NB4 (cell line): ENCODE data around the gene ZBBX.
A peak's percentile ranks its signal among the peaks of the same experiment; 100 is the strongest.

Experiments
- DNase-seq: peaks from one replicate; pipeline ENCODE4 v3.0.0; 2010; ENCODE audit warnings: low read depth
- H3K4me3 ChIP-seq: one replicate; pipeline ENCODE4 v1.5.1; 2011; ENCODE audit warnings: mild to moderate bottlenecking, low read depth, low read length, moderate library complexity
- MYC ChIP-seq: IDR thresholded peaks from 2 replicates; pipeline ENCODE4 v1.6.1; 2011; ENCODE audit warnings: low read depth, low read length
- POLR2A ChIP-seq: IDR thresholded peaks from 2 replicates; pipeline ENCODE4 v1.6.1; 2011; ENCODE audit warnings: mild to moderate bottlenecking; ENCODE audit not compliant: insufficient read length; ENCODE audit errors: extremely low read depth
- TF ChIP-seq, protein P1 (sequence below): IDR thresholded peaks from one replicate; pipeline ENCODE4 v1.5.1; 2012; ENCODE audit warnings: low read depth, low read length
- TF ChIP-seq, protein P2 (sequence below): IDR thresholded peaks from 2 replicates; pipeline ENCODE4 v1.6.1; 2011; ENCODE audit warnings: low read depth, low read length

The ZBBX gene

GRCh38 chr3:167355446-167355845, 24.7 kb downstream of the ZBBX start:
- TF ChIP-seq, protein P1, sequence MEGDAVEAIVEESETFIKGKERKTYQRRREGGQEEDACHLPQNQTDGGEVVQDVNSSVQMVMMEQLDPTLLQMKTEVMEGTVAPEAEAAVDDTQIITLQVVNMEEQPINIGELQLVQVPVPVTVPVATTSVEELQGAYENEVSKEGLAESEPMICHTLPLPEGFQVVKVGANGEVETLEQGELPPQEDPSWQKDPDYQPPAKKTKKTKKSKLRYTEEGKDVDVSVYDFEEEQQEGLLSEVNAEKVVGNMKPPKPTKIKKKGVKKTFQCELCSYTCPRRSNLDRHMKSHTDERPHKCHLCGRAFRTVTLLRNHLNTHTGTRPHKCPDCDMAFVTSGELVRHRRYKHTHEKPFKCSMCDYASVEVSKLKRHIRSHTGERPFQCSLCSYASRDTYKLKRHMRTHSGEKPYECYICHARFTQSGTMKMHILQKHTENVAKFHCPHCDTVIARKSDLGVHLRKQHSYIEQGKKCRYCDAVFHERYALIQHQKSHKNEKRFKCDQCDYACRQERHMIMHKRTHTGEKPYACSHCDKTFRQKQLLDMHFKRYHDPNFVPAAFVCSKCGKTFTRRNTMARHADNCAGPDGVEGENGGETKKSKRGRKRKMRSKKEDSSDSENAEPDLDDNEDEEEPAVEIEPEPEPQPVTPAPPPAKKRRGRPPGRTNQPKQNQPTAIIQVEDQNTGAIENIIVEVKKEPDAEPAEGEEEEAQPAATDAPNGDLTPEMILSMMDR, result no peak
- DNase-seq, result no peak
- no peak overlapping the region for H3K4me3 ChIP-seq

- TF ChIP-seq POLR2A (no peak), MYC (no peak)
- TF ChIP-seq, protein P2, sequence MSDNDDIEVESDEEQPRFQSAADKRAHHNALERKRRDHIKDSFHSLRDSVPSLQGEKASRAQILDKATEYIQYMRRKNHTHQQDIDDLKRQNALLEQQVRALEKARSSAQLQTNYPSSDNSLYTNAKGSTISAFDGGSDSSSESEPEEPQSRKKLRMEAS, result no peak
- TF ChIP-seq, protein P1, result no peak
- no peak overlapping the region for H3K4me3 ChIP-seq
- DNase-seq, result no peak
These were observed 25.3 kb downstream of the ZBBX start for GRCh38 chr3:167354751-167355150.

DNA sequence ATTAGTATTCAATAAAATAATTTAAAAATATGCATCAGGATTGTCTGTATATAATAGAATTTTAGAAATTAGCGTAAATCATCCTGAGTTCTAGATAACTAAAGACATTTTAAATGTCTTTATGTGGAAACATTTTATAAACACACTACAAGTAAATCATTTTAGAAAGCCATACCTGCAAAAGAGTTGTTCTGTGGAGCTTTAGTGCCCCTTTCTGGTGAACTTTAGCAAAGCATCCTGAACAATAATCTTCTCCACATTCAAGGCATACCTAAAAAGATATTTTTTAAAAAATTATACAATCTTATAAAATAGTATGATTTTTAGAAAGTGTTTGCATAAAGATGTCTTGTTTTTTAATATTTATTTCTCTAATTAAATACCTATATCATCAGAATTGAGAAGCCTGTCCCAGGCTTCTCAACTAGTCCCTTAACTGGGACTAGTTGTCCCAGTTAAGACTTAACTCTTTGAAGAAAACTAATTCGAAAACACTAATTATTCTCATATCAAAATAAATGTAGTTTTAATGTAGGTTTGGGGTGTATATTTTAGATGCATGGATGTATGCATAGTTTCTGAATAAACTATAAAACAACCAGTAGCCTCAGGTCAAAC, 29.7 kb downstream of the ZBBX start:
- no peak overlapping the region for H3K4me3 ChIP-seq
- TF ChIP-seq, protein P1, result peak; percentile 51
- TF ChIP-seq POLR2A, result no peak
- TF ChIP-seq, protein P2, result no peak
- peak; percentile 54 for DNase-seq

- no peak for DNase-seq
- TF ChIP-seq POLR2A (no peak), MYC (no peak)
- TF ChIP-seq, protein P1, result no peak
- TF ChIP-seq, protein P2, result no peak
- no peak overlapping the region for H3K4me3 ChIP-seq
These were observed 33.9 kb downstream of the ZBBX start for GRCh38 chr3:167346171-167346570.

DNA sequence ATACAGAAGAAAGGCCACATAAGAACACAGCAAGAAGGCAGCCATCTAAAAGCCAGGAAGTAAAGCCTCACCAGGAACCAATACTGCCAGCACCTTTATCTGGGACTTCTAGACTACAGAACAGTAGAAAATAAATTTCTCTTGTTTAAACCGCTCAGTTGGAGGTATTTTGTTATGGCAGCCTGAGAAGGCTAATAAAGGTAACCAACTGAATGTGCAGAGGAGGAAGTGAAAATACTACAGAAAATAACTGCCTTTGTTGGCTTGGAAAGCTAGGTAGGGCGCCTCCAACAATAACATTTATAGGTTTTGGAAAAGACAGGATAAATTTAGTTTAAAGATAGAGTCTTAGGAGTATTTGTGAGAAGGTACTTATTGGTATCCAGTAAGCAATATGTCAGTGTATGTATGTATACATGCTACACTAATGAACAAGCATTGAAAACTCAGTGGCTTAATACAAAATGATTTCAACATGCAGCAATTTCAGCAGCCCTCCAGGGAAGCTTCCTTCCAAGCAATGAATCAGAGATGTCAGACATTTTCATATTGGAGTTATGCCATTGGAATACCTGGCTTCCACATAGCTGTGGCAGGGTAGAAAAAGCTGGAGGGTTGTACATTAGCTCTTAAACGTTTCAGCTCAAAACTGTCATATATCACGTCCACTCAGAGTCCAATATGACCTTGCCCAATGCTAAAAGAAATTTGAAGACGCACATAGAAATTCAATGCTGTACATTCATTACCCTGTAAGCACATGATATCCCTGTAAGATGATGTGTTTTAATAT, 48.9 kb downstream of the ZBBX start:
- TF ChIP-seq POLR2A, result no peak
- TF ChIP-seq, protein P1, result no peak
- no peak for TF ChIP-seq MYC
- TF ChIP-seq, protein P2, result no peak
- no peak for DNase-seq
- H3K4me3 ChIP-seq, result no peak overlapping the region

- DNase-seq, result no peak
- no peak overlapping the region for H3K4me3 ChIP-seq
- TF ChIP-seq, protein P2, result no peak
- TF ChIP-seq MYC (no peak), POLR2A (no peak)
- TF ChIP-seq, protein P1, result no peak
These were observed 56.5 kb downstream of the ZBBX start for GRCh38 chr3:167323572-167323971.
